HG03097 (cell line): ENCODE measurements around the gene PKHD1.

ENCODE experiments used
- ATAC-seq: cut with Tn5 transposase; IDR thresholded peaks from one replicate; pipeline ENCODE4 v1.9.1; 2021; ENCODE audit not compliant: unreplicated experiment, low FRiP score

PKHD1 gene

GRCh38 chr6:52087498-52087999 is at the start of gene PKHD1:
TSS of gene PKHD1 (minus strand) at chr6:52087613. CDS start at chr6:52084933, 2,680 bp downstream.
- ATAC-seq = no peak

- no peak for ATAC-seq
Measured at GRCh38 chr6:52136934-52137467, 49.6 kb upstream of the PKHD1 start.

GRCh38 chr6:52136055-52136454 is 48.6 kb upstream of the PKHD1 start:
- ATAC-seq = no peak

GRCh38 chr6:52135217-52135616 is 47.8 kb upstream of the PKHD1 start:
- ATAC-seq = no peak

GRCh38 chr6:52134011-52134410 is 46.6 kb upstream of the PKHD1 start:
- no peak for ATAC-seq

- no peak for ATAC-seq
Measured at GRCh38 chr6:52133324-52133723, 45.9 kb upstream of the PKHD1 start.

GRCh38 chr6:52132292-52132691 is 44.9 kb upstream of the PKHD1 start:
- ATAC-seq = no peak

- no peak for ATAC-seq
Measured at GRCh38 chr6:52130440-52130839, 43.0 kb upstream of the PKHD1 start.

GRCh38 chr6:52127957-52128356 is 40.5 kb upstream of the PKHD1 start:
- no peak for ATAC-seq

GRCh38 chr6:52126231-52126630 is 38.8 kb upstream of the PKHD1 start:
- no peak for ATAC-seq

- ATAC-seq = no peak
Measured at GRCh38 chr6:52125572-52125971, 38.2 kb upstream of the PKHD1 start.

GRCh38 chr6:52125139-52125538 is 37.7 kb upstream of the PKHD1 start:
- no peak for ATAC-seq

GRCh38 chr6:52124126-52125121 is 37.0 kb upstream of the PKHD1 start:
- no peak for ATAC-seq

GRCh38 chr6:52123251-52123650 is 35.8 kb upstream of the PKHD1 start:
- ATAC-seq = no peak

GRCh38 chr6:52117352-52117751 is 29.9 kb upstream of the PKHD1 start:
- ATAC-seq = no peak

GRCh38 chr6:52116605-52116948 is 29.2 kb upstream of the PKHD1 start:
- ATAC-seq = no peak

- no peak for ATAC-seq
Measured at GRCh38 chr6:52115891-52116604, 28.6 kb upstream of the PKHD1 start.

- ATAC-seq = no peak
Measured at GRCh38 chr6:52115145-52115741, 27.8 kb upstream of the PKHD1 start.

GRCh38 chr6:52109171-52109571 is 21.8 kb upstream of the PKHD1 start:
- no peak for ATAC-seq

GRCh38 chr6:52108128-52108527 is 20.7 kb upstream of the PKHD1 start:
- no peak for ATAC-seq

- no peak for ATAC-seq
Measured at GRCh38 chr6:52106994-52107393, 19.6 kb upstream of the PKHD1 start.
